HEK293 (cell line): ENCODE measurements around the gene TRIM46.
A peak's percentile ranks its signal among the peaks of the same experiment; 100 is the strongest.

Experiments used
- CTCF ChIA-PET: fragments of 350-600 bp; formaldehyde crosslinking; extraction: SDS; loops from one replicate; lab custom pipeline; 2021; ENCODE audit warnings: antibody characterized with exemption; lab: Yijun Ruan, JAX
- POLR2A ChIA-PET: fragments of 300-600 bp; formaldehyde crosslinking; extraction: SDS; loops from one replicate; lab custom pipeline; 2020; ENCODE audit warnings: antibody characterized with exemption, inconsistent platforms; lab: Yijun Ruan, JAX
- H3K27ac ChIP-seq: fragments of 200-500 bp; sonication (Bioruptor generic); 2 replicates; pipeline ENCODE4 v1.5.1; 2014; ENCODE audit warnings: low read depth, low read length, control low read depth, inconsistent platforms; ENCODE audit errors: extremely low read depth
- H3K36me3 ChIP-seq, 2 experiments: fragments of 200-500 bp in 1 of 2; sonication (Bioruptor generic) in 1 of 2; 1 replicate in 1 of 2; 2 replicates in 1 of 2; pipeline ENCODE4 v1.5.1; 2014 to 2017; ENCODE audit warnings: inconsistent platforms in 2 of 2, low read length in 2 of 2; ENCODE audit not compliant: control insufficient read depth in 2 of 2, insufficient read depth in 1 of 2
- H3K4me1 ChIP-seq: fragments of 200-500 bp; sonication (Bioruptor generic); 2 replicates; pipeline ENCODE4 v1.5.1; 2014; ENCODE audit warnings: mild to moderate bottlenecking, low read length, inconsistent platforms; ENCODE audit not compliant: control insufficient read depth, insufficient read depth
- H3K4me3 ChIP-seq: 2 replicates; pipeline ENCODE4 v1.5.1; 2011; ENCODE audit warnings: low read depth, mild to moderate bottlenecking, control low read depth, low read length, moderate library complexity
- H3K9me3 ChIP-seq: fragments of 200-500 bp; sonication (Bioruptor generic); 2 replicates; pipeline ENCODE4 v1.5.1; 2014; ENCODE audit warnings: low read depth, low read length, inconsistent platforms; ENCODE audit not compliant: control insufficient read depth, insufficient read depth
- BCL11B ChIP-seq: fragments of 450-650 bp; formaldehyde crosslinking; IDR thresholded peaks from 2 replicates; pipeline ENCODE4 v1.5.1; 2016; ENCODE audit warnings: low read depth, missing biosample characterization, missing genetic modification characterization
- KLF10 ChIP-seq: fragments of 450-650 bp; IDR thresholded peaks from 2 replicates; pipeline ENCODE4 v1.5.1; 2018; ENCODE audit warnings: missing biosample characterization, mild to moderate bottlenecking, missing genetic modification characterization
- SP7 ChIP-seq: fragments of 450-650 bp; formaldehyde crosslinking; IDR thresholded peaks from 2 replicates; pipeline ENCODE4 v1.5.1; 2016; ENCODE audit warnings: missing biosample characterization, missing genetic modification characterization
- YY2 ChIP-seq: fragments of 450-650 bp; formaldehyde crosslinking; IDR thresholded peaks from 2 replicates; pipeline ENCODE4 v1.5.1; 2016; ENCODE audit warnings: missing biosample characterization, missing genetic modification characterization
- ZBTB21 ChIP-seq: fragments of 450-650 bp; formaldehyde crosslinking; IDR thresholded peaks from 2 replicates; pipeline ENCODE4 v1.5.1; 2017; ENCODE audit warnings: missing biosample characterization, missing genetic modification characterization
- ZBTB7A ChIP-seq: fragments of 450-650 bp; formaldehyde crosslinking; IDR thresholded peaks from 2 replicates; pipeline ENCODE4 v1.5.1; 2016; ENCODE audit warnings: low read depth, missing biosample characterization, missing genetic modification characterization
- ZBTB8A ChIP-seq: fragments of 450-650 bp; formaldehyde crosslinking; IDR thresholded peaks from 2 replicates; pipeline ENCODE4 v1.5.1; 2016; ENCODE audit warnings: missing biosample characterization, missing genetic modification characterization
- ZIC2 ChIP-seq: fragments of 450-650 bp; formaldehyde crosslinking; IDR thresholded peaks from 2 replicates; pipeline ENCODE4 v1.5.1; 2016; ENCODE audit warnings: missing biosample characterization, missing genetic modification characterization
- ZNF132 ChIP-seq: fragments of 450-650 bp; formaldehyde crosslinking; IDR thresholded peaks from 2 replicates; pipeline ENCODE4 v1.5.1; 2017; ENCODE audit warnings: missing biosample characterization, missing genetic modification characterization, borderline replicate concordance
- ZNF133 ChIP-seq: fragments of 450-650 bp; formaldehyde crosslinking; IDR thresholded peaks from 2 replicates; pipeline ENCODE4 v1.5.1; 2016; ENCODE audit warnings: missing biosample characterization, missing genetic modification characterization
- ZNF184 ChIP-seq: fragments of 450-650 bp; IDR thresholded peaks from 2 replicates; pipeline ENCODE4 v1.5.1; 2018; ENCODE audit warnings: missing biosample characterization, mild to moderate bottlenecking, missing genetic modification characterization
- ZNF2 ChIP-seq: fragments of 450-650 bp; formaldehyde crosslinking; IDR thresholded peaks from 2 replicates; pipeline ENCODE4 v1.5.1; 2016; ENCODE audit warnings: missing biosample characterization, missing genetic modification characterization
- ZNF366 ChIP-seq: fragments of 450-650 bp; formaldehyde crosslinking; conservative IDR thresholded peaks from 2 replicates; pipeline ENCODE4 v1.5.1; 2016; ENCODE audit warnings: missing biosample characterization, missing genetic modification characterization
- ZNF501 ChIP-seq: fragments of 450-650 bp; formaldehyde crosslinking; IDR thresholded peaks from 2 replicates; pipeline ENCODE4 v1.5.1; 2016; ENCODE audit warnings: missing biosample characterization, missing genetic modification characterization
- ZNF514 ChIP-seq: fragments of 450-650 bp; formaldehyde crosslinking; IDR thresholded peaks from 2 replicates; pipeline ENCODE4 v1.5.1; 2016; ENCODE audit warnings: missing biosample characterization, missing genetic modification characterization
- ZNF623 ChIP-seq: fragments of 450-650 bp; formaldehyde crosslinking; IDR thresholded peaks from 2 replicates; pipeline ENCODE4 v1.5.1; 2016; ENCODE audit warnings: missing biosample characterization, missing genetic modification characterization
- ZNF660 ChIP-seq: fragments of 450-650 bp; IDR thresholded peaks from 2 replicates; pipeline ENCODE4 v1.5.1; 2018; ENCODE audit warnings: missing biosample characterization, mild to moderate bottlenecking, missing genetic modification characterization
- ZNF664 ChIP-seq: fragments of 450-650 bp; formaldehyde crosslinking; IDR thresholded peaks from 2 replicates; pipeline ENCODE4 v1.5.1; 2016; ENCODE audit warnings: missing biosample characterization, missing genetic modification characterization
- ZNF76 ChIP-seq: fragments of 450-650 bp; formaldehyde crosslinking; IDR thresholded peaks from 2 replicates; pipeline ENCODE4; 2016; ENCODE audit warnings: low read depth, missing biosample characterization, missing genetic modification characterization, borderline replicate concordance
- ZNF776 ChIP-seq: fragments of 450-650 bp; formaldehyde crosslinking; IDR thresholded peaks from 2 replicates; pipeline ENCODE4 v1.5.0; 2017; ENCODE audit warnings: missing biosample characterization, missing genetic modification characterization, borderline replicate concordance
- TF ChIP-seq, protein P1 (sequence below): fragments of 450-650 bp; formaldehyde crosslinking; IDR thresholded peaks from 2 replicates; pipeline ENCODE4 v1.5.1; 2016; ENCODE audit warnings: missing biosample characterization, missing genetic modification characterization, borderline replicate concordance
- TF ChIP-seq, protein P2 (sequence below): fragments of 450-650 bp; formaldehyde crosslinking; IDR thresholded peaks from 2 replicates; pipeline ENCODE4 v1.5.1; 2016; ENCODE audit warnings: missing biosample characterization, missing genetic modification characterization
- TF ChIP-seq, protein P3 (sequence below): sonication (generic); formaldehyde crosslinking; IDR thresholded peaks from 2 replicates; pipeline ENCODE4 v1.8.1; 2022; ENCODE audit warnings: mild to moderate bottlenecking, moderate library complexity, missing genetic modification reagents

TRIM46 gene

DNA sequence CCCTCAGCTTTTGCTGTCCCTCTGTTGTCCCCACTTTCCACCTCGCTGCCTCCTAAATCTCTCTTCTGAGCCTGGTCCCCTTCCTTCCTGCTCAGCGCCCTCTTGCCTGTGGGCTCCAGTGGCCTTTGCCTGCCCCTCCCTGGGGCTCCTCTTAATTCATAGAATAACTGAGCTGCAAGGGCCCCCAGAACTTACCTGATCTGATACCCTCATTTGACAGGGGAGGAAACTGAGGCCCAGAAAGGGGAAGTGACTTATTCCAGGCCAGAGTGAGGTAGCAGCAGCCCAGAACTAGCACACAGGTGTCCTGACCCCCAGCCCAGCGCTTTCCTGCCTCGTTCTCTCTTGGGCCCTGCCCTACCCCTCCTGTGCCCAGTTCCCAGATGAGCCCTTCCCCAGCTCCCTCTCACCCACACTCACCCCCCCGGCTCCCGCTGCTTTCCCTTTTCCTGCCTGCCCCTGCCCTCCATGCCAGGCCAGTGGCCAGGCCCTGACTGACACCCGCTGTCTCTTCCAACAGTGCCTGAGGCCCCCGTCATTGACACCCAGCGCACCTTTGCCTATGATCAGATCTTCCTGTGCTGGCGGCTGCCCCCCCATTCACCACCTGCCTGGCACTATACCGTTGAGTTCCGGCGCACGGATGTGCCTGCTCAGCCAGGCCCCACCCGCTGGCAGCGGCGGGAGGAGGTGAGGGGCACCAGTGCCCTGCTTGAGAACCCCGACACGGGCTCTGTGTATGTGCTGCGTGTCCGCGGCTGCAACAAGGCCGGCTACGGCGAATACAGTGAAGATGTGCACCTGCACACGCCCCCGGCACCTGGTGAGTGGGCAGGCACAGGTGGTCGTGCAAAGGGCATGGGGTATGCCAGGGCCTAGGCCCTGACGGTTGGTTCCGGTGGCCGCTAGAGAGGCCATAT lies 5.7 kb downstream of the TRIM46 start:
- H3K4me3 ChIP-seq = no peak overlapping the region

DNA sequence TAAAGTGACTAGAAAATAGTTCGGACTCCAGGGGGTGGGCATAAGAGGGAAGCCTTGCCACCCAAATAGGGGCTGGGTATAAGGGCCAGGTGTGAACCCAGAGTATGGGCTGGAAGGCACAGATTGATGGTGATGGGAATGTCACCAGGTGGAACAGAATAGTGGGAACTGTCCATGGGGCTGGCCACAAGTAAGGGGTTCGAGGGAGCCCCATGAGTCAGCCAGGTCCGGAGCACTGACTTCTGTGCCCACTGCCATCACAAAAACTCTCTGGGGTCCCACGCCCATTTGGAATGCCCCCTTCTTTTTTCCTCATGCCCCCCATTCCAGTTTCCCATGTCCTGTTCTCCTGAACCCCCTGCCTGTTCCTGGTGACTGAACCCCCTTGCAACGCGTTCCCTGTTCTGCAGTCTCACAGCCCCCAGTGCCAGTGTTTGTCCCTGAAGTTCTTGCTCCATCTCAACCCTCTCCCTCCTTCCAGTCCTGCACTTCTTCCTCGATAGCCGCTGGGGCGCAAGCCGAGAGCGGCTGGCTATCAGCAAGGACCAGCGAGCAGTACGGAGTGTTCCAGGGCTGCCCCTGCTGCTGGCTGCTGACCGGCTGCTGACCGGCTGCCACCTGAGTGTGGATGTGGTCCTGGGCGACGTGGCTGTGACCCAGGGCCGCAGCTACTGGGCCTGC lies 7.9 kb downstream of the TRIM46 start:
- ChIA-PET CTCF (interaction anchor here (0.7 to 1.8 kb wide), 2 partner anchors 9 to 26 kb away, joined by 4 to 6 read pairs; partner anchors contain the start of gene KRTCAP2), POLR2A (interaction anchor here (0.6 kb wide), 1 partner anchor 1183 kb away, joined by 4 read pairs; no protein-coding TSS in a partner anchor)
- Histone ChIP-seq H3K4me1 (no peaks in the 10 kb centered on the region), H3K4me3 (no peak overlapping the region), H3K27ac (no peak overlapping the region), H3K36me3 (no peaks in the 10 kb centered on the region), H3K9me3 (no peaks in the 10 kb centered on the region)
- no peak for TF ChIP-seq ZNF76
- TF ChIP-seq, protein P1, sequence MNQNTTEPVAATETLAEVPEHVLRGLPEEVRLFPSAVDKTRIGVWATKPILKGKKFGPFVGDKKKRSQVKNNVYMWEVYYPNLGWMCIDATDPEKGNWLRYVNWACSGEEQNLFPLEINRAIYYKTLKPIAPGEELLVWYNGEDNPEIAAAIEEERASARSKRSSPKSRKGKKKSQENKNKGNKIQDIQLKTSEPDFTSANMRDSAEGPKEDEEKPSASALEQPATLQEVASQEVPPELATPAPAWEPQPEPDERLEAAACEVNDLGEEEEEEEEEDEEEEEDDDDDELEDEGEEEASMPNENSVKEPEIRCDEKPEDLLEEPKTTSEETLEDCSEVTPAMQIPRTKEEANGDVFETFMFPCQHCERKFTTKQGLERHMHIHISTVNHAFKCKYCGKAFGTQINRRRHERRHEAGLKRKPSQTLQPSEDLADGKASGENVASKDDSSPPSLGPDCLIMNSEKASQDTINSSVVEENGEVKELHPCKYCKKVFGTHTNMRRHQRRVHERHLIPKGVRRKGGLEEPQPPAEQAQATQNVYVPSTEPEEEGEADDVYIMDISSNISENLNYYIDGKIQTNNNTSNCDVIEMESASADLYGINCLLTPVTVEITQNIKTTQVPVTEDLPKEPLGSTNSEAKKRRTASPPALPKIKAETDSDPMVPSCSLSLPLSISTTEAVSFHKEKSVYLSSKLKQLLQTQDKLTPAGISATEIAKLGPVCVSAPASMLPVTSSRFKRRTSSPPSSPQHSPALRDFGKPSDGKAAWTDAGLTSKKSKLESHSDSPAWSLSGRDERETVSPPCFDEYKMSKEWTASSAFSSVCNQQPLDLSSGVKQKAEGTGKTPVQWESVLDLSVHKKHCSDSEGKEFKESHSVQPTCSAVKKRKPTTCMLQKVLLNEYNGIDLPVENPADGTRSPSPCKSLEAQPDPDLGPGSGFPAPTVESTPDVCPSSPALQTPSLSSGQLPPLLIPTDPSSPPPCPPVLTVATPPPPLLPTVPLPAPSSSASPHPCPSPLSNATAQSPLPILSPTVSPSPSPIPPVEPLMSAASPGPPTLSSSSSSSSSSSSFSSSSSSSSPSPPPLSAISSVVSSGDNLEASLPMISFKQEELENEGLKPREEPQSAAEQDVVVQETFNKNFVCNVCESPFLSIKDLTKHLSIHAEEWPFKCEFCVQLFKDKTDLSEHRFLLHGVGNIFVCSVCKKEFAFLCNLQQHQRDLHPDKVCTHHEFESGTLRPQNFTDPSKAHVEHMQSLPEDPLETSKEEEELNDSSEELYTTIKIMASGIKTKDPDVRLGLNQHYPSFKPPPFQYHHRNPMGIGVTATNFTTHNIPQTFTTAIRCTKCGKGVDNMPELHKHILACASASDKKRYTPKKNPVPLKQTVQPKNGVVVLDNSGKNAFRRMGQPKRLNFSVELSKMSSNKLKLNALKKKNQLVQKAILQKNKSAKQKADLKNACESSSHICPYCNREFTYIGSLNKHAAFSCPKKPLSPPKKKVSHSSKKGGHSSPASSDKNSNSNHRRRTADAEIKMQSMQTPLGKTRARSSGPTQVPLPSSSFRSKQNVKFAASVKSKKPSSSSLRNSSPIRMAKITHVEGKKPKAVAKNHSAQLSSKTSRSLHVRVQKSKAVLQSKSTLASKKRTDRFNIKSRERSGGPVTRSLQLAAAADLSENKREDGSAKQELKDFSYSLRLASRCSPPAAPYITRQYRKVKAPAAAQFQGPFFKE (tag by site-specific recombination) = no peak
- no peak for TF ChIP-seq ZNF660 (tag by site-specific recombination)
- TF ChIP-seq ZNF501 (tag by site-specific recombination) = no peak
- TF ChIP-seq ZNF133 (tag by site-specific recombination) = no peak
- no peak for TF ChIP-seq ZNF664 (tag by site-specific recombination)
- TF ChIP-seq, protein P2, sequence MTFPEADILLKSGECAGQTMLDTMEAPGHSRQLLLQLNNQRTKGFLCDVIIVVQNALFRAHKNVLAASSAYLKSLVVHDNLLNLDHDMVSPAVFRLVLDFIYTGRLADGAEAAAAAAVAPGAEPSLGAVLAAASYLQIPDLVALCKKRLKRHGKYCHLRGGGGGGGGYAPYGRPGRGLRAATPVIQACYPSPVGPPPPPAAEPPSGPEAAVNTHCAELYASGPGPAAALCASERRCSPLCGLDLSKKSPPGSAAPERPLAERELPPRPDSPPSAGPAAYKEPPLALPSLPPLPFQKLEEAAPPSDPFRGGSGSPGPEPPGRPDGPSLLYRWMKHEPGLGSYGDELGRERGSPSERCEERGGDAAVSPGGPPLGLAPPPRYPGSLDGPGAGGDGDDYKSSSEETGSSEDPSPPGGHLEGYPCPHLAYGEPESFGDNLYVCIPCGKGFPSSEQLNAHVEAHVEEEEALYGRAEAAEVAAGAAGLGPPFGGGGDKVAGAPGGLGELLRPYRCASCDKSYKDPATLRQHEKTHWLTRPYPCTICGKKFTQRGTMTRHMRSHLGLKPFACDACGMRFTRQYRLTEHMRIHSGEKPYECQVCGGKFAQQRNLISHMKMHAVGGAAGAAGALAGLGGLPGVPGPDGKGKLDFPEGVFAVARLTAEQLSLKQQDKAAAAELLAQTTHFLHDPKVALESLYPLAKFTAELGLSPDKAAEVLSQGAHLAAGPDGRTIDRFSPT (tag by site-specific recombination) = no peak
- TF ChIP-seq KLF10 = no peak
- no peak for TF ChIP-seq ZBTB21 (tag by site-specific recombination)
- TF ChIP-seq ZBTB7A = no peak
- no peak for TF ChIP-seq ZNF514
- TF ChIP-seq ZNF776 (tag by site-specific recombination) = no peak
- no peak for TF ChIP-seq ZIC2 (tag by site-specific recombination)
- no peak for TF ChIP-seq ZNF132 (tag by site-specific recombination)
- TF ChIP-seq YY2 (tag by site-specific recombination) = no peak
- TF ChIP-seq ZNF184 (tag by site-specific recombination) = no peak
- TF ChIP-seq ZNF2 (tag by site-specific recombination) = no peak

More for the DNA sequence above, 5.7 kb downstream of the TRIM46 start:
- Histone ChIP-seq H3K36me3 (no peaks in the 10 kb centered on the region), H3K27ac (no peak overlapping the region), H3K4me1 (no peaks in the 10 kb centered on the region), H3K9me3 (no peaks in the 10 kb centered on the region)
- TF ChIP-seq ZNF366 (tag by site-specific recombination) = no peak
- no peak for TF ChIP-seq SP7 (tag by site-specific recombination)
- TF ChIP-seq BCL11B (tag by site-specific recombination) = no peak
- TF ChIP-seq, protein P3, sequence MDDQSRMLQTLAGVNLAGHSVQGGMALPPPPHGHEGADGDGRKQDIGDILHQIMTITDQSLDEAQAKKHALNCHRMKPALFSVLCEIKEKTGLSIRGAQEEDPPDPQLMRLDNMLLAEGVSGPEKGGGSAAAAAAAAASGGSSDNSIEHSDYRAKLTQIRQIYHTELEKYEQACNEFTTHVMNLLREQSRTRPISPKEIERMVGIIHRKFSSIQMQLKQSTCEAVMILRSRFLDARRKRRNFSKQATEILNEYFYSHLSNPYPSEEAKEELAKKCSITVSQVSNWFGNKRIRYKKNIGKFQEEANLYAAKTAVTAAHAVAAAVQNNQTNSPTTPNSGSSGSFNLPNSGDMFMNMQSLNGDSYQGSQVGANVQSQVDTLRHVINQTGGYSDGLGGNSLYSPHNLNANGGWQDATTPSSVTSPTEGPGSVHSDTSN (CRISPR knock-in tag) = no peak
- no peak for TF ChIP-seq ZBTB8A
- peak; percentile 65 for TF ChIP-seq ZNF623
- CTCF ChIA-PET = interaction anchor here (1.0 to 4.3 kb wide), 2 partner anchors 14 to 94 kb away, joined by 4 to 49 read pairs; no protein-coding TSS in a partner anchor
- POLR2A ChIA-PET = interaction anchor here (1.5 kb wide), 1 partner anchor 14 kb away, joined by 4 read pairs; no protein-coding TSS in a partner anchor
